Measurements from ENCODE around the gene OR56B4.
"Not testable (repeated sequence)": the region's sequence is repeated elsewhere in the genome, so short reads cannot be mapped to it uniquely, and the experiment has no call there.

OR56B4 gene

DNA sequence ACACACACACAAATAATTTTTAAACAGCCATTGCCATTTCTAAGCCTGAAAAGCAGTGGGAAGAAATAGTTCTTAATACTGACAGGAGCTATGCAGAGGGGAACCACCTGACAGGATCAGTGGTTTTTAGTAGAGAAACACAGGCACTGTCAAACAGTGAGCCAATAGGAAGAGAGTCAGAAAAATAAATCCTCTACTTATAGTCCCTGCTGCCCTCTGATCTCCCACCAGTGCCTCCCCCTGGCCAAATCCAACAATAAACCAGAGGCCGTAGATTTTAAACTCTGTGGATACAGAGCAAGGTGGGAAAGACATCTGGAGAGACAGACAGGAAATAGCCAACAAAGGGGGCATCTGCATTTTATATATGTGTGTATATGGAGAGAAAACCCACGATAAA is 7.9 kb upstream of the OR56B4 start:
- Histone ChIP-seq H3K4me1 (ENCODE audit: insufficient read depth, low read length) (no peaks in the 10 kb centered on the region), H3K36me3 (ENCODE audit: insufficient read depth, low read length) (no peaks in the 10 kb centered on the region), H3K27me3 (ENCODE audit: control insufficient read depth in 1 of 2, insufficient read depth in 2 of 2, low read length in 2 of 2) (no peaks in the 10 kb centered on the region), H3K4me3 (ENCODE audit: low read depth in 1 of 2, low read length in 2 of 2) (no peak overlapping the region), H3K9ac (ENCODE audit: low read length) (no peak overlapping the region), H3K27ac (ENCODE audit: low read depth, low read length) (no peak overlapping the region), H3K9me3 (ENCODE audit: low read length) (no peaks in the 10 kb centered on the region)

GRCh38 chr11:6110011-6110410 is 2.5 kb downstream of the OR56B4 start:
- H3K4me3 ChIP-seq (ENCODE audit: low read depth in 1 of 2, low read length in 2 of 2) = no peak overlapping the region
- no peaks in the 10 kb centered on the region for H3K4me1 ChIP-seq (ENCODE audit: insufficient read depth, low read length)
- H3K27me3 ChIP-seq (ENCODE audit: control insufficient read depth in 1 of 2, insufficient read depth in 2 of 2, low read length in 2 of 2) = no peaks in the 10 kb centered on the region
- H3K27ac ChIP-seq (ENCODE audit: low read depth, low read length) = no peak overlapping the region
- no peak overlapping the region for H3K9ac ChIP-seq (ENCODE audit: low read length)
- H3K9me3 ChIP-seq (ENCODE audit: low read length) = no peaks in the 10 kb centered on the region
- H3K36me3 ChIP-seq (ENCODE audit: insufficient read depth, low read length) = no peaks in the 10 kb centered on the region

DNA sequence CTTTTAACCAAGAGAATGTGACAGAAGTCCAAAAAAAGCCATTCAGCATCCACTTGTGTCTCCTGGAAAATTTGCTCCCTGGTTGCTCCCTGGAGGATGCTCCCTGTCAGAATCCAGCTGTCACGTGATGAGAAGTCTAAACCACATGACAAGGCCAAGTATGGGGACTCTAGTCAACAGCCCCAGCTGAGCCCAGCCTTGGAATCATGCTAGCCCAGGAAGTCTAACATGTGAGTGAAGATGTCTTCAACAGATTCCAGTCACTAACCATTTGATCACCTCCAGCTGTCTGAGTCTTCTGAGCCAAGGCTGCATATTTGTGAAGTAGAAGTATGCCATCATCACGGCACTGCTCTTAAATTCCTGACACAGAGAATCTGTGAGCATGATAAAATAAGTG is 4.2 kb downstream of the OR56B4 start:
- no peak overlapping the region for H3K4me3 ChIP-seq (ENCODE audit: low read depth in 1 of 2, low read length in 2 of 2)
- H3K27me3 ChIP-seq (ENCODE audit: control insufficient read depth in 1 of 2, insufficient read depth in 2 of 2, low read length in 2 of 2) = no peaks in the 10 kb centered on the region
- H3K27ac ChIP-seq (ENCODE audit: low read depth, low read length) = no peak overlapping the region

GRCh38 chr11:6116638-6117037 is 9.2 kb downstream of the OR56B4 start:
- Histone ChIP-seq H3K27ac (ENCODE audit: low read depth, low read length) (no peak overlapping the region), H3K9me3 (ENCODE audit: low read length) (no peaks in the 10 kb centered on the region)

More for the DNA sequence above, 4.2 kb downstream of the OR56B4 start:
- Histone ChIP-seq H3K9me3 (ENCODE audit: low read length) (no peaks in the 10 kb centered on the region), H3K4me1 (ENCODE audit: insufficient read depth, low read length) (no peaks in the 10 kb centered on the region), H3K36me3 (ENCODE audit: insufficient read depth, low read length) (no peaks in the 10 kb centered on the region), H3K9ac (ENCODE audit: low read length) (no peak overlapping the region)

DNA sequence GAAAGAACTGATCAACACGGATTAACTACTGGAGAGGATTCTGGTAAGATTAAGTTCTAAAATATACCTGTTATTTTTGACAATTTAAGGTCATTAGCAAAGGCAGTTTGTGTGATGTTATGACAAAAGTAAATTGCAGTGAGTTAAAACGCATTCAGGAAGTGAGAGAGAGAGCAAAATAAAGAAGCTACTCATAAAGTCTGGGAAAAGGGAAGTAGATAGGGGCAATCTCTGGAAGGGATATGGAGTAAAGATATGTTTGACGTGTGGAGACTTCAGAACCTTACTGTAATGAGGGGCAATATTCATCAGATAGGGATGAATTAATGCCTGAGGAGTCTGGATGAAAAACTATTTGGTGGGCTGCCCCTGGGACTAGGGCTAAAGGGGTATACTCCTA is 16.8 kb downstream of the OR56B4 start:
- no peak overlapping the region for H3K4me3 ChIP-seq (ENCODE audit: low read depth in 1 of 2, low read length in 2 of 2)
- H3K4me1 ChIP-seq (ENCODE audit: insufficient read depth, low read length) = no peaks in the 10 kb centered on the region
- H3K9ac ChIP-seq (ENCODE audit: low read length) = no peak overlapping the region
- no peaks in the 10 kb centered on the region for H3K27me3 ChIP-seq (ENCODE audit: control insufficient read depth in 1 of 2, insufficient read depth in 2 of 2, low read length in 2 of 2)
- no peaks in the 10 kb centered on the region for H3K36me3 ChIP-seq (ENCODE audit: insufficient read depth, low read length)
- H3K9me3 ChIP-seq (ENCODE audit: low read length) = no peaks in the 10 kb centered on the region
- H3K27ac ChIP-seq (ENCODE audit: low read depth, low read length) = no peak overlapping the region

More at GRCh38 chr11:6116638-6117037, 9.2 kb downstream of the OR56B4 start:
- Histone ChIP-seq H3K36me3 (ENCODE audit: insufficient read depth, low read length) (no peaks in the 10 kb centered on the region), H3K27me3 (ENCODE audit: control insufficient read depth in 1 of 2, insufficient read depth in 2 of 2, low read length in 2 of 2) (no peaks in the 10 kb centered on the region), H3K4me1 (ENCODE audit: insufficient read depth, low read length) (no peaks in the 10 kb centered on the region), H3K4me3 (ENCODE audit: low read depth in 1 of 2, low read length in 2 of 2) (no peak overlapping the region), H3K9ac (ENCODE audit: low read length) (no peak overlapping the region)

- no peaks in the 10 kb centered on the region for H3K36me3 ChIP-seq (ENCODE audit: insufficient read depth, low read length)
- no peaks in the 10 kb centered on the region for H3K4me1 ChIP-seq (ENCODE audit: insufficient read depth, low read length)
- H3K9me3 ChIP-seq (ENCODE audit: low read length) = no peaks in the 10 kb centered on the region
- no peak overlapping the region for H3K27ac ChIP-seq (ENCODE audit: low read depth, low read length)
- no peak overlapping the region for H3K9ac ChIP-seq (ENCODE audit: low read length)
- no peaks in the 10 kb centered on the region for H3K27me3 ChIP-seq (ENCODE audit: control insufficient read depth in 1 of 2, insufficient read depth in 2 of 2, low read length in 2 of 2)
- no peak overlapping the region for H3K4me3 ChIP-seq (ENCODE audit: low read depth in 1 of 2, low read length in 2 of 2)
Observed at GRCh38 chr11:6127881-6128280, 20.4 kb downstream of the OR56B4 start.

DNA sequence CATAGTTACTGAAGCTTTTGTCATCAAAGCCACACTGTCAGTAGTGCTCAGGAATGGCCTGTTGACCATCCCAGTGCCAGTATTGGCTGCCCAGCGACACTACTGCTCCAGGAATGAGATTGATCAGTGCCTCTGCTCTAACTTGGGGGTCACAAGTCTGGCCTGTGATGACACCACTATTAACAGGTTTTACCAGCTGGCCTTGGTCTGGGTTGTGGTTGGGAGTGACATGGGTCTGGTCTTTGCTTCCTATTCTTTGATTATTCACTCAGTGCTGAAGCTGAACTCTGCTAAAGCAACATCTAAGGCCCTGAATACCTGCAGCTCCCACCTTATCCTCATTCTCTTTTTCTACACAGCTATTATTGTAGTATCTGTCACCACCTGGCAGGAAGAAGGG is 21.5 kb downstream of the OR56B4 start:
- Histone ChIP-seq H3K9me3 (ENCODE audit: low read length) (no peaks in the 10 kb centered on the region), H3K4me1 (ENCODE audit: insufficient read depth, low read length) (no peaks in the 10 kb centered on the region), H3K27ac (ENCODE audit: low read depth, low read length) (no peak overlapping the region), H3K9ac (ENCODE audit: low read length) (no peak overlapping the region), H3K4me3 (ENCODE audit: low read depth in 1 of 2, low read length in 2 of 2) (no peak overlapping the region), H3K27me3 (ENCODE audit: control insufficient read depth in 1 of 2, insufficient read depth in 2 of 2, low read length in 2 of 2) (no peaks in the 10 kb centered on the region), H3K36me3 (ENCODE audit: insufficient read depth, low read length) (no peaks in the 10 kb centered on the region)

DNA sequence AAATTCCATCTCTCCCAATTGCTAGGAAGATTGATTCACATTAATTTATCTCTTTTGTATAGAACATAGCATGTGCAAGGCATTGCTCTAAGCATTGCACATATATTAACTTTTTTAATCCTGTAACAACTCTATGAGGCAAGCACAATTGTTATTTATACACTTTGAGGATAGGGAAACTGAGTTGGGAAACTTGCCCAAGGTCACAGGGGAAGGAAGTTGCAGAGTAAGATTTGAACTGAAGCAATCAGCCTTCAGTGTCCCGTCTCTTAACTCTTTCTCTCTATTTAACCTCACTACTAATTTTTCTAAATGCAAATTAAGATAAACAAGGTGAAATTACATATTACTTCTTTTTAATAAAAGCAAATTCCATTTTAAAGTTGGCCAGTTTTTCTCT is 22.2 kb downstream of the OR56B4 start:
- Histone ChIP-seq H3K36me3 (ENCODE audit: insufficient read depth, low read length) (no peaks in the 10 kb centered on the region), H3K27me3 (ENCODE audit: control insufficient read depth in 1 of 2, insufficient read depth in 2 of 2, low read length in 2 of 2) (no peaks in the 10 kb centered on the region), H3K4me1 (ENCODE audit: insufficient read depth, low read length) (no peaks in the 10 kb centered on the region), H3K9ac (ENCODE audit: low read length) (no peak overlapping the region), H3K9me3 (ENCODE audit: low read length) (no peaks in the 10 kb centered on the region), H3K4me3 (ENCODE audit: low read depth in 1 of 2, low read length in 2 of 2) (no peak overlapping the region), H3K27ac (ENCODE audit: low read depth, low read length) (no peak overlapping the region)

GRCh38 chr11:6132431-6132830 is 24.9 kb downstream of the OR56B4 start:
- Histone ChIP-seq H3K27ac (ENCODE audit: low read depth, low read length) (no peak overlapping the region), H3K36me3 (ENCODE audit: insufficient read depth, low read length) (no peaks in the 10 kb centered on the region), H3K4me1 (ENCODE audit: insufficient read depth, low read length) (no peaks in the 10 kb centered on the region), H3K9ac (ENCODE audit: low read length) (no peak overlapping the region), H3K27me3 (ENCODE audit: control insufficient read depth in 1 of 2, insufficient read depth in 2 of 2, low read length in 2 of 2) (no peaks in the 10 kb centered on the region), H3K9me3 (ENCODE audit: low read length) (no peaks in the 10 kb centered on the region), H3K4me3 (ENCODE audit: low read depth in 1 of 2, low read length in 2 of 2) (no peak overlapping the region)

DNA sequence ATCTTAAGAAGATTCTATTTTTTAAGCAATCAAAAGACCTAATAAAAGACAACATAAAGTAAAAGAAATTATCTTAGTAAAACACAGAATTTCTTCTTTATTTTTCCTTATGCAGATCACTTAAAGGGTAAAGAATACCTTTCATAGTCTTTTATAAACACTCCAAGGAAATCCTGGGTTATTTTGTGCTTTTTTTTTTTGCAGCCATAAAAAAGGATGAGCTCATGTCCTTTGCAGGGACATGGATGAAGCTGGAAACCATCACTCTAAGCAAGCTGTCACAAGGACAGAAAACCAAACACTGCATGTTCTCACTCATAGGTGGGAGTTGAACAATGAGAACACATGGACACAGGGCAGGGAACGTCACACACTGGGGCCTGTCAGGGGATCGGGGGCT is 28.5 kb downstream of the OR56B4 start:
- not testable (repeated sequence) for H3K36me3 ChIP-seq (ENCODE audit: insufficient read depth, low read length); H3K4me1 ChIP-seq (ENCODE audit: insufficient read depth, low read length); H3K27me3 ChIP-seq (ENCODE audit: control insufficient read depth in 1 of 2, insufficient read depth in 2 of 2, low read length in 2 of 2)

DNA sequence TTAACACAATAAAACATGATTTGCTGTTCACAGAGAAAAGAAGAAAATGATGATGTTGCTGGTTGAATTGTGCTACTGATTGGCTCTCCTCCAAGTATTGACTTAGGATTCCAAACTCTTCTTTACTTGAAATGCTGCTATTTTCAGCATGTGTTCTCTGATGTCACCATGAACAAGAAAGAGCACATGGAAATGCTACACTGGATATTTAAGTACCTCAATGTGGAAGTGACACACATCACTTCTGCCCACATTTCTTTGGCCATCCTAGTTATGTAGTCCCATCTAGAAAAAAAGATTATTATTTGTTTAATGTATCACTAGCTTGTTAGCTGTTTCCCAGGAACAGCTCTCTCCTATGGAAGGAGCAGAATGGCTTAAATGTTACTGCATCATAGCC is 35.5 kb downstream of the OR56B4 start:
- Histone ChIP-seq H3K27ac (ENCODE audit: low read depth, low read length) (no peak overlapping the region), H3K4me3 (ENCODE audit: low read depth in 1 of 2, low read length in 2 of 2) (no peak overlapping the region), H3K27me3 (ENCODE audit: control insufficient read depth in 1 of 2, insufficient read depth in 2 of 2, low read length in 2 of 2) (no peaks in the 10 kb centered on the region), H3K36me3 (ENCODE audit: insufficient read depth, low read length) (no peaks in the 10 kb centered on the region), H3K4me1 (ENCODE audit: insufficient read depth, low read length) (no peaks in the 10 kb centered on the region), H3K9me3 (ENCODE audit: low read length) (no peaks in the 10 kb centered on the region), H3K9ac (ENCODE audit: low read length) (no peak overlapping the region)

More for the DNA sequence above, 28.5 kb downstream of the OR56B4 start:
- H3K9me3 ChIP-seq (ENCODE audit: low read length); H3K4me3 ChIP-seq (ENCODE audit: low read depth in 1 of 2, low read length in 2 of 2); H3K27ac ChIP-seq (ENCODE audit: low read depth, low read length); H3K9ac ChIP-seq (ENCODE audit: low read length): not testable (repeated sequence)

GRCh38 chr11:6143737-6144136 is 36.3 kb downstream of the OR56B4 start:
- not testable (repeated sequence) for H3K27ac ChIP-seq (ENCODE audit: low read depth, low read length)

More at GRCh38 chr11:6143737-6144136, 36.3 kb downstream of the OR56B4 start:
- not testable (repeated sequence) for H3K9me3 ChIP-seq (ENCODE audit: low read length); H3K27me3 ChIP-seq (ENCODE audit: control insufficient read depth in 1 of 2, insufficient read depth in 2 of 2, low read length in 2 of 2); H3K9ac ChIP-seq (ENCODE audit: low read length); H3K36me3 ChIP-seq (ENCODE audit: insufficient read depth, low read length); H3K4me3 ChIP-seq (ENCODE audit: low read depth in 1 of 2, low read length in 2 of 2); H3K4me1 ChIP-seq (ENCODE audit: insufficient read depth, low read length)

Data from muscle layer of colon (tissue), 2 donors.